SW480 (cell line): ENCODE results near the gene TMEM273.

Experiments
- DNase-seq: peaks from one replicate; pipeline ENCODE4 v3.0.0-alpha.2; 2016; ENCODE audit warnings: low spot score

TMEM273 gene

DNA sequence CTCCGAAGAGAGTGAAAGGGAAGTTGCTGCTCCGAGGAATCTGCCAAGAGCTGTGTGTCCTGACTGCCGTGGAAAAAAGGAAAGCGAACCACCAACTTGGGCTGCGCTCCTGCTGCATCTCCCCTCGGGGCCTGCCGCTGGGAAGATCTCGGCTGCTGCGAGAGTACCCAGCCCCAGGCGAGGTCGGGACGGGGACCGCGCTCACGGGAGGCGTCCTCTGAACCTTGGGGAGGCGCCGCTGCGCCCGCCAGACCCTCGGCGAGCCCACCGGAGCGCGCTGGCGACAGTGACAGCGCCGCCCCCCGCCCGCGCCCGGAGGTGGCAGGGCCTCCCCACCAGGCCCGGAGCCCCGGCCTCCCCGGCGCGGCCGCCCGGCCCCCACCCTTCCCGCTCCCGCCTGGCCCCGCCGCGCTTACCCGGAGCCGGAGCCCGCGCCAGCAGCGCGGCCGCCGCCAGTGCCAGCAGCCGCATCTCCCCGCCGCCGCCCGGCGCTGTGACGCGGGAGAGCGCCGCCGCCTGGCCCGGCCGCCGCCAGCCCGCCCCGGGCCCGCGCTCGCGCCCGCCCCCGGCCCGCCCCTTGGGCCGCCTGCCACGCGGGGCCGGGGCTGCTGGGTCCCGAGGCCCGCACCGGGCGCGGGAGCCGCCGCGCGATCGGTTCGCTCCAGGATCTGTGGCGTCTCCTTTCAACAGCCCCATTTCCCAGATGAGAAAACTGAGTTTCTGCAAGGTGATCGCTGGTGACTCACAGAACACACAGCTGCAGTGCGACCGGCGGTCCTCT lies 73.0 kb downstream of the TMEM273 start, which contains the start of gene VSTM4:
Gene VSTM4, minus strand, starts transcription at position 508 of the 781 bp plus-strand sequence. Its CDS starts 37 bp downstream, at position 471.
- DNase-seq = no peak

DNA sequence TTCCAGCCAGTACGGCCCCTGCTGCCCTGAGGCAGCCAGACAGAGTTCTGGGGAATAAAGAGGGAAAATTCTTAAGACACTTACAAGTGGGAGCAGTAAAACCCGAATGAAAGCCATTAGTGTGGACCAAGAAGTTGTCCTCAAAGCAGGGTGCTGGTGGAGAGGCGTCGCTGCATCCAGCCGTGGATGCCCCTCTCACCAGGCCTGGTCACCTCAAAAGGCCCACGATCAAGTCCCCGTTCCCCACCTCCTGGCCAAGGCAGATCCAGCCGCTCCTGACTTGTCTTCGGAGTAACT lies 73.5 kb downstream of the TMEM273 start:
- DNase-seq = no peak

DNA sequence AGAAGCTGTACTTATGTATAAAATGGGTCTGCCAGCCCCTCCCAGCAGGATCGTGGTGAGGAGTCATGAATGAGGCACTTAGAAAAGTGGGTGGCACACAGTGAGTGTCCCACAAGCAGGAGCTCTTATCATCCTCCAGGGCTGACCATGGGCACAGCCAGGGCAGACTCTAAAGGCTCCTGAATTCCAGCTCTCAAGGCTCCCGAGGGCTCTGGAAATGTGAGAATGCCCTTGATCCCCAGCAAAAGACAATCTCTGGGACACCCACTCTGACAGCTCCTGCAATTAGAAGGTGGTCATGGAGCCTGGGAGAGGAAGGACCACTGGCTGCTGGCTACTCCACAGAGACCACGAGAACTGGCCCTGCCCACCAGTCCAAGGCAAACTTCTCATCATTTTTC lies 74.5 kb downstream of the TMEM273 start:
- DNase-seq = no peak

DNA sequence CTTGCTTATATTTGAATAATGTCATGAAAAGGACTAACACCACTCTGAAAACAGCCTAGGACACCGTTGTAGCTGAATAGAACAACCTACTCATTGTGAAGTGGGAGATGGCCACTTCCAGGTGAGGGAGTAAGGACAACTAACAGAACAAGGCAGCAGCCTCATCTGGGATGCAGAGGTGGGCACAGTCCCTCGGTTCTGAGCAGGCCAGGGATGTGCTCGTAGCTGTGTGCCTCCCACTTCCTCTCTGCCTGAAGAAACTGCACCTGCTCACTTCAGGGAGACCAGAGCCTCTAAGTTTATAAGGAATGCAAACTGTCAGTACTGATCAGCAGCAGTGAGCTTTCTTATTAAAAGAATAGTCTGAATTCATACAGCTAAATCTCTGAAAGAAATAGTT lies 75.3 kb downstream of the TMEM273 start:
- no peak for DNase-seq

- DNase-seq = no peak
Measured at GRCh38 chr10:49112098-49112497, 76.1 kb downstream of the TMEM273 start.

- no peak for DNase-seq
Measured at GRCh38 chr10:49111320-49111698, 76.9 kb downstream of the TMEM273 start.

DNA sequence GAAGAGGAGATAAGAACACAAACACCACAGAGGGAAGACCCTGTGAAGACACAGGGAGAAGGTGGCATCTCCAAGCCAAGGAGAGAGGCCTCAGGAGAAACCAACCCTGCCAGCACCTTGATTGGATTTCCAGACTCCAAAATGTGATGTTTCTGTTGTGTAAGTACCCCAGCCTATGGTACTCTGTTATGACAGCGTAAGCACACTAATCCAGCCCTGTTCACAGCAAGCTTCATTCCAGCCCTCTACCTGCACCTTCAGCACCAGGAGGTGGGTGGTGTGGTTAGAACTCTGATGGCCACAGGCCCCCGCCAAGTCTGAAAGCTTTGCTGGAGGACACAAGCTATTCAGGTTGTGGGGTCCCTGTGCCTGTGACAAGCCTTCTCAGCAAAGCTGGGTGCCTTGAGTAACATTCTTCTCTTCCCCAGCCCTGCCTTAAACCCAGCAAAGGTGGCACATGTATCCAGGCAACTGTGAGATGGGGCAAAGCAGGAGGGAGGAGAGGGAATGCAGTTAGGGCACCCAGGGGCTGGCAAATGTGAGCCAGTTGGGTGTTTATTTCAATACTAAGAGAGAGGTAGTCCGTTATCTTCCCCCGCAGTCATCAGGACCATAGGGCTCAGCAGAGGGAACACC lies 77.4 kb downstream of the TMEM273 start:
- DNase-seq = no peak

DNA sequence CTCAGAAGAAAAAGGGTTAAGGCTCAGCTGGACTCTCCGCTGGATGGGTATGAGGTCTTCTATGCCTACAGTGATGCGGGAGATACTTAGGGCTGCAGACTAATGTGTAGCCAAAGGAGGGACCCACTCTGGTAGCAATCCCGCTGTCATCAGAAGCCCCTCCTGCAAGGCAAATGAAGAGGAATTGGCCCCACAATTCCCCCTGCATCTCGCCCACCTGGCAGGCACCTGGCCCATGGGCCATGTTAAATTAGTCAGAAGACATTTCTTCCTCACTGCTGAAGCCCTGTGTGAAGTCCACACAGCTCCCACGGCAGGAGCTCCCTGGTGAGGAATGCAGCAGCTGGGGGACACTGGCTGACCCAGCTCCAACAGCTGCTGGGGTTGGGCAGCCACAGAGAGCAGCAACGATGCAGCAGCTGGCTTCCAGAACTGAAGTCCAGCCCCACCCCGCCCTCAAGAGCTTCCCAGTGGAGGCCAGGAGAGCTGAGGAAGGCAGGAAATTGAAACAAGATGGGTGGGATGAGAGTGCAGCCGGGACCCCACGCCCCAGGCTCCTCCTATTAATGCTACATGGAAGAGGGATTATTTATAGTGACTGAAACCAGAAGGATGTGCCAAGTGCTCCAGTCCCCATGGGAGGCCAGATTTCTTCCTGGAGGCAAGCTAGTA lies 78.4 kb downstream of the TMEM273 start:
- peak; percentile 2 for DNase-seq

DNA sequence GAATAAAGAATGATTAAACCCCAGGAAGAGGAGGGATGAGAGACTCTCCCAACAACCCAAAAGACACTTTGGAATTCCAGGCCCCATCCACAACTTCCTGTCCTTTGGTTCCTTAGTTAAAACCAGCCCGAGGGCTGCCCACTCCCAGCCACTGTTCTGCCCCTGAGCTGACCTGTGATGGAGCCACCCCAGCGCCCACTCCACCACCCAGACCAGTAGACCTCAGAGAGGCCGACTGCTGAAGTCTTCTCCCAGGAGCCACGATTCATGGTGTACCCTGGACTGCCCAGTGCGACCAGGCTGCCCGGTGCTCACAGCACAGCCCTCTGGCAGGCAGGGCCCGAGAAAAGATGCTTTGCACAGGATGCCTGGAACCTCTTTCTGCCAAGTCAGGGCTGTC lies 79.5 kb downstream of the TMEM273 start:
- DNase-seq = no peak

- DNase-seq = no peak
Measured at GRCh38 chr10:49107887-49108267, 80.3 kb downstream of the TMEM273 start.

- DNase-seq = no peak
Measured at GRCh38 chr10:49107111-49107886, 80.9 kb downstream of the TMEM273 start.

DNA sequence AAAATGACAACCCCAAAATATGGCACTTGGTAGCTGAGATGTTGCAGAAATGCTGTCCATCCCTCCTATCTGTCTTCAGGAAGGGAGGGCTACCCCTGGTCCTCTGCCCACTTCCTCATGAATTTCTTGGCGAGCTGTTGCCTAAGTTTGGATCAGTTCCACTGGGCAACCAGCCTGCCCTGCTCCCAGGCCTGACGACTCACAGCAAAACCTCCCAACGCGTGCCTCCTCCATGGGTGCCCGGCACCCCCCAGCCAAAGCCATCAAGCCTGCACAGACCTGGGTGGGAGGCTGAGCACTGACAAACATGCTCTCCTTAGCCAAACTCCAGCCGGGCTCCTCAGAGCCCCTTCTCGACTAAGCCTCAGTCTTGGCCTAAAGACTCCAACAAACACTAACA lies 81.7 kb downstream of the TMEM273 start:
- no peak for DNase-seq

DNA sequence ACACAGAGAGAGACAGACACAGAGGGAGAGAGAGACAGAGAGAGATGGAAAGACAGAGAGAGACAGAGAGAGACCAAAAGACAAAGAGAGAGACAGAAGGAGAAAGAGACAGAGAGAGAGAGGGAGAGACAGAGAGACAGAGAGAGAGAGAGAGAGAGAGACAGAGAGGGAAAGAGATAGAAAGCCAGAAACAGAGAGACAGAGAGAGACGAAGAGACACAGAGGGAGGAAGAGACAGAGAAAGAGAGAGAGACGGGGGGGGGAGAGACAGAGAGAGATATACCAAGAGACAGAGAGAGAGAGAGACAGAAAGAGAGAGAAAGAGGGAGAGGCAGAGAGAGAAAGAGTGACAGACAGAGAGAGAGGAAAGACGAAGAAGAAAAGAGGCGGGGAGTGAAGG lies 83.1 kb downstream of the TMEM273 start:
- no peak for DNase-seq
